ENCODE data around the gene IGSF23. TPM values are rescaled to one million over a fixed set of nuclear protein-coding genes. Genes with fewer than 3 reads are reported as not detected.

IGSF23 gene
- total and polyA plus RNA-seq, 11 donors: 0.21 to 3.5 (median 0.83) TPM; not detected in 8

GRCh38 chr19:44653977-44654774, 40.8 kb downstream of the IGSF23 start:
- 46 to 54% (median 50%) methylated on average over 16 of the region's 16 CpGs for WGBS, 4 donors
- intact Hi-C loops (cut with DNase I): loop anchor here in 2 of 10 donors (2.0 to 5.0 kb wide), 2 partner anchors 67 to 77 kb away; no protein-coding TSS in a partner anchor
- H3K27me3 ChIP-seq: no peaks in the 10 kb centered on the region
- no peak overlapping the region for H3K4me3 ChIP-seq
- H3K9me3 ChIP-seq: no peaks in the 10 kb centered on the region
- no peak overlapping the region for H3K27ac ChIP-seq
- peaks cover 0 to 25% (median 5%) of the 10 kb centered on the region in 12 donors for H3K4me1 ChIP-seq
- TF ChIP-seq CTCF (IDR thresholded peaks at IDR 0.05): peak; percentile 50 to 75 (median 68)
- TF ChIP-seq POLR2A (IDR thresholded peaks at IDR 0.05): no peak
- DNase-seq: peak; percentile 73 to 88 (median 76)
- peaks cover 0 to 89% (median 78%) of the 10 kb centered on the region in 9 donors for H3K36me3 ChIP-seq
- ATAC-seq: peak; percentile 57 to 85 (median 75)

GRCh38 chr19:44657211-44657921, 44.0 kb downstream of the IGSF23 start:
- ATAC-seq: peak in 3 of 4 donors; percentile 62 to 71 (median 64)
- WGBS, 4 donors: 38 to 42% (median 42%) methylated on average over 25 of the region's 25 CpGs
- Histone ChIP-seq H3K9me3 (no peaks in the 10 kb centered on the region), H3K27ac (no peak overlapping the region), H3K36me3 (peaks cover 0 to 90% (median 82%) of the 10 kb centered on the region in 9 donors), H3K4me1 (peaks cover 0 to 13% (median 2%) of the 10 kb centered on the region in 12 donors), H3K27me3 (no peaks in the 10 kb centered on the region), H3K4me3 (no peak overlapping the region)
- peak; percentile 56 to 77 (median 74) for DNase-seq
- peak; percentile 90 to 95 (median 93) for TF ChIP-seq CTCF (IDR thresholded peaks at IDR 0.05)
- no peak for TF ChIP-seq POLR2A (IDR thresholded peaks at IDR 0.05)
- intact Hi-C loops (cut with DNase I): loop anchor here in 8 of 10 donors (1.0 to 5.0 kb wide), 6 partner anchors 81 to 87 kb away; no protein-coding TSS in a partner anchor

- Histone ChIP-seq H3K27ac (no peak overlapping the region), H3K9me3 (no peaks in the 10 kb centered on the region), H3K4me1 (peaks cover 0 to 13% (median 2%) of the 10 kb centered on the region in 12 donors), H3K36me3 (peaks cover 0 to 90% (median 82%) of the 10 kb centered on the region in 9 donors), H3K27me3 (no peaks in the 10 kb centered on the region), H3K4me3 (no peak overlapping the region)
- DNase-seq: no peak
- intact Hi-C loops (cut with DNase I): loop anchor here in 3 of 10 donors (2.0 to 5.0 kb wide), 3 partner anchors 81 to 87 kb away; no protein-coding TSS in a partner anchor
- no peak for ATAC-seq
- no peak for TF ChIP-seq CTCF (IDR thresholded peaks at IDR 0.05)
- no peak for TF ChIP-seq POLR2A (IDR thresholded peaks at IDR 0.05)
- WGBS, 4 donors: 90 to 94% (median 94%) methylated on average over 3 of the region's 3 CpGs
Measured at GRCh38 chr19:44658069-44658733, 44.8 kb downstream of the IGSF23 start.
